ENCODE results near the gene NRXN3.

GRCh38 chr14:78566026-78566858, 396.1 kb downstream of the NRXN3 start:
- TF ChIP-seq CTCF (IDR thresholded peaks at IDR 0.05; ENCODE audit: poor library complexity, severe bottlenecking) (peak; percentile 87), REST (IDR thresholded peaks at IDR 0.05; ENCODE audit: borderline replicate concordance) (no peak), SMC3 (conservative IDR thresholded peaks at IDR 0.05; ENCODE audit: poor library complexity) (peak; percentile 97), POLR2AphosphoS5 (IDR thresholded peaks at IDR 0.05) (no peak), EZH2 (IDR thresholded peaks at IDR 0.05; ENCODE audit: borderline replicate concordance, insufficient read depth, low read length, poor library complexity, severe bottlenecking) (no peak), TAF1 (IDR thresholded peaks at IDR 0.05; ENCODE audit: low read depth) (no peak), RAD21 (conservative IDR thresholded peaks at IDR 0.05) (peak; percentile 95), EP300 (conservative IDR thresholded peaks at IDR 0.05; ENCODE audit: poor library complexity, severe bottlenecking) (no peak), MXI1 (conservative IDR thresholded peaks at IDR 0.05; ENCODE audit: poor library complexity, severe bottlenecking) (no peak)
